ENCODE results near the gene HS6ST3. TPM values are rescaled to one million over a fixed set of nuclear protein-coding genes. Genes with fewer than 3 reads are reported as not detected.

HS6ST3 gene
- polyA plus RNA-seq, 2 donors, result 0.12 to 0.25 TPM

DNA sequence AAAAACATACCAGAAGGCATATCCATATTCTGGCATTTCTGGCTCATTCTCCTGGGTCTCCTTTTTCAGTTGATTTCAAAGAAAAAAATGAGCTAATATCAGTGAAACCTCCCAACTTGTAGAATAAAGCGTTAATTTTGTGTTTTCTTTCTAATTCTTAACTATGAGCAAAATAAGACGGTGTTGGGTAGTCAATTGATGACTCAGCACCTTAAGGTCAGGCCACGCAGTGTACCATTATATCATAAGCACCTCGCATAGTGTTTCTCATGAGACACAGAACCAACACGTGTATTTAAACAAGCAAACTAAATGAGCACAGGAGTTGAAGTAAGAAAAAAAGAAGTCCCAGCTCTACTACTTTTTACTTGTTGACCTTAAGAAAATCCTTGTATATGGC is 729.5 kb downstream of the HS6ST3 start:
- Histone ChIP-seq H3K9me3 (ENCODE audit: control insufficient read depth in 2 of 2, insufficient read depth in 1 of 2, low read depth in 1 of 2, low read length in 1 of 2) (no peaks in the 10 kb centered on the region), H3K27ac (ENCODE audit: low read depth in 2 of 2, low read length in 1 of 2) (no peak overlapping the region), H3K4me1 (ENCODE audit: control insufficient read depth in 2 of 2, insufficient read depth in 2 of 2, low read length in 1 of 2) (no peaks in the 10 kb centered on the region), H3K36me3 (ENCODE audit: control insufficient read depth in 2 of 2, insufficient read depth in 2 of 2, low read length in 1 of 2) (no peaks in the 10 kb centered on the region), H3K27me3 (ENCODE audit: control insufficient read depth in 1 of 2, insufficient read depth in 2 of 2, low read length in 2 of 2) (no peaks in the 10 kb centered on the region), H3K4me3 (ENCODE audit: low read depth in 1 of 2, low read length in 2 of 2) (no peak overlapping the region)
- WGBS, 2 donors, result 89 to 90% methylated on average over 5 of the region's 5 CpGs

DNA sequence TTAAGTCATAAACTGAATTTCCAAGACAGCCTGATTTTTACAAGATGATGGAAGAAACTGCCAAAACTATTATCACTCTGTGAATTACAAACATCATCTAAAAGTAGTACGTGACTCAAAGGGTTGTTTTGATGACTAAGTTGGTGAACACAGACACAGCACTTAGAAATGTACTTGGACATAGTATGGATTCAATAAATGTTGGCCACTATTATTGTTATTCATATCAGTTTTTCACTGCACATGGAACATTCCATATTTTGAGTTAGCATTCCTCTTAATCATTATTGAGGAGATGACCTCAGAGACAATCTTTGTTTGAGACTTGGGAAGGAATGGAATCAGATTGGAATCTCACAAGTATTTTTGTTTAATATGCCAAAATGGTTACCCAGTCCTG is 731.5 kb downstream of the HS6ST3 start:
- H3K4me3 ChIP-seq (ENCODE audit: low read depth in 1 of 2, low read length in 2 of 2), result no peak overlapping the region
- no peak overlapping the region for H3K27ac ChIP-seq (ENCODE audit: low read depth in 2 of 2, low read length in 1 of 2)
- no peaks in the 10 kb centered on the region for H3K9me3 ChIP-seq (ENCODE audit: control insufficient read depth in 2 of 2, insufficient read depth in 1 of 2, low read depth in 1 of 2, low read length in 1 of 2)
- WGBS, 2 donors, result 58 to 81% methylated on average over 1 of the region's 1 CpG
- H3K4me1 ChIP-seq (ENCODE audit: control insufficient read depth in 2 of 2, insufficient read depth in 2 of 2, low read length in 1 of 2), result no peaks in the 10 kb centered on the region
- no peaks in the 10 kb centered on the region for H3K27me3 ChIP-seq (ENCODE audit: control insufficient read depth in 1 of 2, insufficient read depth in 2 of 2, low read length in 2 of 2)
- no peaks in the 10 kb centered on the region for H3K36me3 ChIP-seq (ENCODE audit: control insufficient read depth in 2 of 2, insufficient read depth in 2 of 2, low read length in 1 of 2)

DNA sequence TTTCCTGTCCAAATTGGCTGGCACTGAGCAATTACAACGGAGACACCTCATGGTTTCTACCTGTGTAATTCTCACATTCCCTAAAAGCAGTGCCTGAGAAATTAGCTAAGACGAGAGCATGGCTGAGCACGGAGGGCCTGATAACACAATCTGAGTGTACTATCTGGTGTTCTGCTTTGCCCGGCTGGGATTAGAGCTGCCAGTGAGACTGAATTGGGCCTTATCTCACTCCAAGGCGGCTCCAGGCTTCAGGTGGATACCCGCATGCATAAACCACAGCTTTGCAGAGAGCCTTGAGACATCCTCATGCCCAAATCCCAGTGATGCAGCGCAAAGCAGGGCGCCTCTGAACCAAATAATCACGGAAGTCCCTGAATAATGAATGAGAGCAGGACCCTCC is 732.1 kb downstream of the HS6ST3 start:
- no peak overlapping the region for H3K27ac ChIP-seq (ENCODE audit: low read depth in 2 of 2, low read length in 1 of 2)
- H3K4me3 ChIP-seq (ENCODE audit: low read depth in 1 of 2, low read length in 2 of 2), result no peak overlapping the region
- H3K4me1 ChIP-seq (ENCODE audit: control insufficient read depth in 2 of 2, insufficient read depth in 2 of 2, low read length in 1 of 2), result no peaks in the 10 kb centered on the region
- WGBS, 2 donors, result 75 to 87% methylated on average over 9 of the region's 9 CpGs
- no peaks in the 10 kb centered on the region for H3K36me3 ChIP-seq (ENCODE audit: control insufficient read depth in 2 of 2, insufficient read depth in 2 of 2, low read length in 1 of 2)
- no peaks in the 10 kb centered on the region for H3K27me3 ChIP-seq (ENCODE audit: control insufficient read depth in 1 of 2, insufficient read depth in 2 of 2, low read length in 2 of 2)
- no peaks in the 10 kb centered on the region for H3K9me3 ChIP-seq (ENCODE audit: control insufficient read depth in 2 of 2, insufficient read depth in 1 of 2, low read depth in 1 of 2, low read length in 1 of 2)

DNA sequence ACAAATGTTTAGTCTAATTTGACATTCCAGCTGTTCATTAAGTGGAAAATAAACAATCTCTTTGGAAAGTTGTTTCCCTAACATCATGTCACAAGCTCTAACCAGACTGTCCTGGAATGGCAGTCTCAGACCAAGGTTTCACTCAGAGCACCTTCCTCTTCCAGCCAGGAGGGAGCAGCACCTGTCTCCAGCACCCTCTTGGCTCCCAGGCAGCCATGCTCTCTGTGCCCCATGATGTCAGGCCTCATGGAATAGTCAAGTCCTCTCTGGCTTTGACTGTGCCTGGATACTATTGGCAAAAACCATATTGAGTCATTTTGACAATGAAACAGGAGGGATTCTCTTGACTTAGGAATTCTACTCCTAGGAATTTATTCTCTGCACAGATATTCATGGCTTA is 733.0 kb downstream of the HS6ST3 start:
- no peaks in the 10 kb centered on the region for H3K9me3 ChIP-seq (ENCODE audit: control insufficient read depth in 2 of 2, insufficient read depth in 1 of 2, low read depth in 1 of 2, low read length in 1 of 2)
- no peaks in the 10 kb centered on the region for H3K27me3 ChIP-seq (ENCODE audit: control insufficient read depth in 1 of 2, insufficient read depth in 2 of 2, low read length in 2 of 2)
- no peak overlapping the region for H3K4me3 ChIP-seq (ENCODE audit: low read depth in 1 of 2, low read length in 2 of 2)
- H3K27ac ChIP-seq (ENCODE audit: low read depth in 2 of 2, low read length in 1 of 2), result no peak overlapping the region
- no peaks in the 10 kb centered on the region for H3K4me1 ChIP-seq (ENCODE audit: control insufficient read depth in 2 of 2, insufficient read depth in 2 of 2, low read length in 1 of 2)
- no peaks in the 10 kb centered on the region for H3K36me3 ChIP-seq (ENCODE audit: control insufficient read depth in 2 of 2, insufficient read depth in 2 of 2, low read length in 1 of 2)

DNA sequence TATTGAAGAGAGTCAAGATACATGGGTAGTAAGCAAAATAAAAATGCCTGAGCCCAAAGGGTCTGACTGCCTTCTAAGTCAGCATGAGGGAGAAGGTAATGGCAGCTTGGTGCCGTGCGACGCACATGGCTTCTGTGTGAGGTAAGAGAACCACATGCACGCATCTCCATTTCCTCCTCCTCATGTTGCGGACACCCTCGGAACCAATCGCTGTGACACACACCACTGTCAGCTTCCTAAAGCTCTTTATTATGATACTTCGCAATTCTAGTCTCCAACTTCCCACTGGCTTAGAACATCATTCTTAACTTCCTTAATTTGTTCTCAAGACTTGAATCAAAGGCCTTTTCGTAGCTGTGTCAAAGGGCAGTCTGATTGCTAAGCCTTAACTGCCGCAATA is 734.2 kb downstream of the HS6ST3 start:
- Histone ChIP-seq H3K9me3 (ENCODE audit: control insufficient read depth in 2 of 2, insufficient read depth in 1 of 2, low read depth in 1 of 2, low read length in 1 of 2) (no peaks in the 10 kb centered on the region), H3K4me1 (ENCODE audit: control insufficient read depth in 2 of 2, insufficient read depth in 2 of 2, low read length in 1 of 2) (no peaks in the 10 kb centered on the region), H3K4me3 (ENCODE audit: low read depth in 1 of 2, low read length in 2 of 2) (no peak overlapping the region), H3K36me3 (ENCODE audit: control insufficient read depth in 2 of 2, insufficient read depth in 2 of 2, low read length in 1 of 2) (no peaks in the 10 kb centered on the region), H3K27ac (ENCODE audit: low read depth in 2 of 2, low read length in 1 of 2) (no peak overlapping the region), H3K27me3 (ENCODE audit: control insufficient read depth in 1 of 2, insufficient read depth in 2 of 2, low read length in 2 of 2) (no peaks in the 10 kb centered on the region)
- 88 to 89% methylated on average over 10 of the region's 10 CpGs for WGBS, 2 donors

DNA sequence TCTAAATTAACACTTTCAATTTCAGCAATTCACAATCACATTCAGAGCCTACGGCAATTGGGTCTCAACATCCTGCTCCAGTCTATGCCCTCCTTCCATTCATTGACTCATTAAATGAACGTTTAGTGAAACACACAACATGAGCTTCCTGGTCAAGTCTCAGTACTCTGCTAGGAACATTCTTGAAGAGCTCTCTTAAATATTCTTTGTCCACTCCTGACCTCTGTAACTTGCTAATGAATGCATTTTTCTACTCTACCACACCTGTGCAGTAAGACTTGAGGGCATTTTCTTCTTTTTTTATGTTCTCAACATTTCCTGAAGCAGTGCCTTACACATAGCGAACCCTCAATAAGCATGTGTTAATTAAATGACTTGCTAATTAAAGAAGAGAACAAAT is 735.7 kb downstream of the HS6ST3 start:
- no peak overlapping the region for H3K27ac ChIP-seq (ENCODE audit: low read depth in 2 of 2, low read length in 1 of 2)
- peaks cover 0 to 2% of the 10 kb centered on the region in 2 donors for H3K9me3 ChIP-seq (ENCODE audit: control insufficient read depth in 2 of 2, insufficient read depth in 1 of 2, low read depth in 1 of 2, low read length in 1 of 2)
- 80 to 84% methylated on average over 3 of the region's 3 CpGs for WGBS, 2 donors
- H3K36me3 ChIP-seq (ENCODE audit: control insufficient read depth in 2 of 2, insufficient read depth in 2 of 2, low read length in 1 of 2), result no peaks in the 10 kb centered on the region
- no peaks in the 10 kb centered on the region for H3K27me3 ChIP-seq (ENCODE audit: control insufficient read depth in 1 of 2, insufficient read depth in 2 of 2, low read length in 2 of 2)
- no peaks in the 10 kb centered on the region for H3K4me1 ChIP-seq (ENCODE audit: control insufficient read depth in 2 of 2, insufficient read depth in 2 of 2, low read length in 1 of 2)
- H3K4me3 ChIP-seq (ENCODE audit: low read depth in 1 of 2, low read length in 2 of 2), result no peak overlapping the region

DNA sequence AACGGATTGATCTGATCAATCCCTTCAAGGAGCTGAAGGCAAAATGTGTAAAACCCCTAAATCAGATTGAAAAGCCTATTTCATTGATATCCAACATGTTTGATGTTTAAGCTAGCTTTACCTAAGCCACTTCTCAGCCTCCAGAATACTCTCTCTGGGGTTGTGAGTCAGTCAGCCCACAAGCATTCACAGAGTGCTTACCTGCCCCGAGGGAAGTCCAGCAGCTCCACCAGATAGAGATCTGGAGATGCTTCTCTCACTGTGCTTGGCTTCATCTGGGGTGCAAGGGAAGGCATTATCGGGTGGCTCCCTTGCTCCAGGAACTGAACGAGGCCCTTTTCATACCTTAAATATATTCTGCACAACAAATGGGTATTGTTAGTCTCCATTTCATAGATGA is 744.7 kb downstream of the HS6ST3 start:
- Histone ChIP-seq H3K36me3 (ENCODE audit: control insufficient read depth in 2 of 2, insufficient read depth in 2 of 2, low read length in 1 of 2) (no peaks in the 10 kb centered on the region), H3K27ac (ENCODE audit: low read depth in 2 of 2, low read length in 1 of 2) (no peak overlapping the region), H3K27me3 (ENCODE audit: control insufficient read depth in 1 of 2, insufficient read depth in 2 of 2, low read length in 2 of 2) (no peaks in the 10 kb centered on the region), H3K4me3 (ENCODE audit: low read depth in 1 of 2, low read length in 2 of 2) (no peak overlapping the region), H3K9me3 (ENCODE audit: control insufficient read depth in 2 of 2, insufficient read depth in 1 of 2, low read depth in 1 of 2, low read length in 1 of 2) (peaks cover 0 to 2% of the 10 kb centered on the region in 2 donors), H3K4me1 (ENCODE audit: control insufficient read depth in 2 of 2, insufficient read depth in 2 of 2, low read length in 1 of 2) (no peaks in the 10 kb centered on the region)
- 78 to 79% methylated on average over 4 of the region's 4 CpGs for WGBS, 2 donors

DNA sequence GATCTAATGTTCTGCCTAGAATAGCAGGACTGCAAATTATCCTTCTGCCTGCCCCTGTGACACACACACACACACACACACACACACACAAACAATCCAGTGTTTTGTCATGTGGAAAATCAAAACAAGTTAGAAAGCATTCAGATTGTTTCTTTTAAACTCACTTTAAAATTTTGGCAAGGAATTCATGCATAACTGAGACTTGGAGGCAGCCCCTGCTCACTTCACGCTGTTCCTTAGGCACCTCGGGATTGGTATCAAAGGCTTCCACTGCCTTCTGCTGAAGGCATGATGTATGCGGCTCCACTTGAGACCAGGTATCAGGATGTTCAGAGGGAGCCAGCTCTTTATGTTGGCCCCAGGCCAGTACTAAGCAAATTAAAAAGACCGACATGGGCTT is 745.6 kb downstream of the HS6ST3 start:
- no peaks in the 10 kb centered on the region for H3K36me3 ChIP-seq (ENCODE audit: control insufficient read depth in 2 of 2, insufficient read depth in 2 of 2, low read length in 1 of 2)
- peaks cover 0 to 2% of the 10 kb centered on the region in 2 donors for H3K9me3 ChIP-seq (ENCODE audit: control insufficient read depth in 2 of 2, insufficient read depth in 1 of 2, low read depth in 1 of 2, low read length in 1 of 2)
- no peak overlapping the region for H3K27ac ChIP-seq (ENCODE audit: low read depth in 2 of 2, low read length in 1 of 2)
- no peak overlapping the region for H3K4me3 ChIP-seq (ENCODE audit: low read depth in 1 of 2, low read length in 2 of 2)
- 33 to 41% methylated on average over 4 of the region's 4 CpGs for WGBS, 2 donors
- no peaks in the 10 kb centered on the region for H3K27me3 ChIP-seq (ENCODE audit: control insufficient read depth in 1 of 2, insufficient read depth in 2 of 2, low read length in 2 of 2)
- H3K4me1 ChIP-seq (ENCODE audit: control insufficient read depth in 2 of 2, insufficient read depth in 2 of 2, low read length in 1 of 2), result no peaks in the 10 kb centered on the region

DNA sequence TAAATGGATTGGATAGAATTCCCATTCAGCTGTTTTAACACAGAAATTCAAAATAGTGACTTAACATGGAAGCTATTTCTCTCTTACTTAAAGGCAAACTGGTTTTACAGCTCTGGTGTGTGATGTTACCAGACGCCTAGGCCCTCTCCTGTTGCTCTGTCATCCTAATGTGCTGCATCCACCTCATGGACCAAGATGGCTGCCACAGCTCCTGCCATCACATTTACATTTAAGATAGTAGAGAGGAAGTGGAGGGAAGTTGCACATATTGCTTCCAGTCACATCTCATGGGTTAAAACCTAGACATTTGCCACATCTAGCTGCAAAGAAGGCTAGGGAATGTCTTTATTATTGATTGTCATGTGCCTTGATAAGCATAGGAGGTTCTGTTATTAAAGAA is 746.8 kb downstream of the HS6ST3 start:
- Histone ChIP-seq H3K27ac (ENCODE audit: low read depth in 2 of 2, low read length in 1 of 2) (no peak overlapping the region), H3K27me3 (ENCODE audit: control insufficient read depth in 1 of 2, insufficient read depth in 2 of 2, low read length in 2 of 2) (no peaks in the 10 kb centered on the region), H3K4me1 (ENCODE audit: control insufficient read depth in 2 of 2, insufficient read depth in 2 of 2, low read length in 1 of 2) (no peaks in the 10 kb centered on the region), H3K9me3 (ENCODE audit: control insufficient read depth in 2 of 2, insufficient read depth in 1 of 2, low read depth in 1 of 2, low read length in 1 of 2) (no peaks in the 10 kb centered on the region), H3K36me3 (ENCODE audit: control insufficient read depth in 2 of 2, insufficient read depth in 2 of 2, low read length in 1 of 2) (no peaks in the 10 kb centered on the region), H3K4me3 (ENCODE audit: low read depth in 1 of 2, low read length in 2 of 2) (no peak overlapping the region)
- 89 to 93% methylated on average over 1 of the region's 1 CpG for WGBS, 2 donors

DNA sequence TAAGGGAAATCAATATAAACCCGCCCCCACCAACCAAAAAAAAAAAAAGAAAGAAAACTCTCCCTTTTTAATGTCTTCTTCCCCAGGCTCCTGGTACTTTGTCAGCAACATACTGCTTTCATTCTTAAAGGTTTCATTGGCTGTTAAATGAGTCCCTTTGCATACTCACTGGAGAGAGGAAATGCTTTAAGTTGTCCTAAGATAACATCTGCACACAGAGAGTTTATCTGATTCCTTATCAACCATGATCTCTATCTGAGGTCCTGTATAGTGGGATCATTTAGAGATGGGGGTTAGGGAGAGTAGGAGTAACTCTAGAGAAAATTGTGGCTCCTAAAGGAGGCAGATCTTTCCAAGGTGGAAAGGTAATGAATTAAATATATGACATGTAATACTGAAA is 747.9 kb downstream of the HS6ST3 start:
- no peak overlapping the region for H3K4me3 ChIP-seq (ENCODE audit: low read depth in 1 of 2, low read length in 2 of 2)
- no peaks in the 10 kb centered on the region for H3K27me3 ChIP-seq (ENCODE audit: control insufficient read depth in 1 of 2, insufficient read depth in 2 of 2, low read length in 2 of 2)
- WGBS, 2 donors, result 67 to 76% methylated on average over 1 of the region's 1 CpG
- no peaks in the 10 kb centered on the region for H3K36me3 ChIP-seq (ENCODE audit: control insufficient read depth in 2 of 2, insufficient read depth in 2 of 2, low read length in 1 of 2)
- H3K27ac ChIP-seq (ENCODE audit: low read depth in 2 of 2, low read length in 1 of 2), result no peak overlapping the region
- H3K4me1 ChIP-seq (ENCODE audit: control insufficient read depth in 2 of 2, insufficient read depth in 2 of 2, low read length in 1 of 2), result no peaks in the 10 kb centered on the region
- H3K9me3 ChIP-seq (ENCODE audit: control insufficient read depth in 2 of 2, insufficient read depth in 1 of 2, low read depth in 1 of 2, low read length in 1 of 2), result no peaks in the 10 kb centered on the region

All from esophagus (tissue), 2 donors.